HG02885 (cell line): ENCODE measurements around the gene SGO2.
"Not testable (repeated sequence)": the region's sequence is repeated elsewhere in the genome, so short reads cannot be mapped to it uniquely, and the experiment has no call there.

Experiments used
- ATAC-seq: cut with Tn5 transposase; IDR thresholded peaks from one replicate; pipeline ENCODE4 v1.9.1; 2021; ENCODE audit warnings: mild to moderate bottlenecking; ENCODE audit not compliant: unreplicated experiment, poor library complexity

SGO2 gene

DNA sequence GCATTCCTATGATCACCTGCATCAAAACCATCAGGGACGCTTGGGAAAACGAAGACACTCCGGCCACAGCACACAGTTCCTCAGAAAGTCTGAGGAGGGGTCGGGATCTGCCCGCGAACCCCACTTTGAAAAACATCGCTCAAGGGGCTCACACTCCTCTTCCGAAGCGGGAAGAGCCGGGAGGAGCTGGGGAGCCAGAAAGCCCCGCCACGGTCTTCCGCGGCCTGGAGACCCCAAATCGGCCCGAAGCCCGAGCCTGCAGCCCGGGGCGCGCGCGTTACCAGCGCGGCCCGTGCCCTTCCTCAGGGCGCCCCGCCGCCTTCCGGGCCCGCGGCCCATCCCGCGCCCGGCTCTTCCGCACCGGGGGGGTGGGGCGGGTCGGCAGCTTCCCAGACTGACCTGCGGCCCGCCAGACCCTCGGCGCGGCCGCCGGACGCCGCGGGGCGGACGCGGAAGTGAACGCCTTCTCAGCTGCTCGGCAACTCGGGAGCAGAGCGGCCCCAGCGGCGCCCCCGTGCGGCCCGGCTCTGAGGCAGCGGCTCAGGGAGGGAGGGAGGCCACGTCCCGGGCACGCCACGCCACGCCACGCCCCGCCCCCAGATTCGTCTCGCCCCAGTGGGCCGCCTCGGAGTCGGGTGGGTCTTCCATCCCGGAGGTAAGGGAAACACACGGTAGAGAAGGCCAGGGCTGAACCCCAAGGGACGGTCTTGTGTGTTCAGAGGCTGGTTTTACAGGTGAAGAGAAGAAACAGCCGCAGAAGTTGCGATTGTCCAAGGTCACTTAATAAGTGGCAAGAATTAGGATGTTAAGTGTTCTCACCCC is 16.2 kb upstream of the SGO2 start, which contains the start of gene KCTD18:
Gene KCTD18, minus strand, starts transcription at position 457 of the 822 bp plus-strand sequence. CDS start 3,052 bp downstream, outside the sequence.
- peak; percentile 99 for ATAC-seq

DNA sequence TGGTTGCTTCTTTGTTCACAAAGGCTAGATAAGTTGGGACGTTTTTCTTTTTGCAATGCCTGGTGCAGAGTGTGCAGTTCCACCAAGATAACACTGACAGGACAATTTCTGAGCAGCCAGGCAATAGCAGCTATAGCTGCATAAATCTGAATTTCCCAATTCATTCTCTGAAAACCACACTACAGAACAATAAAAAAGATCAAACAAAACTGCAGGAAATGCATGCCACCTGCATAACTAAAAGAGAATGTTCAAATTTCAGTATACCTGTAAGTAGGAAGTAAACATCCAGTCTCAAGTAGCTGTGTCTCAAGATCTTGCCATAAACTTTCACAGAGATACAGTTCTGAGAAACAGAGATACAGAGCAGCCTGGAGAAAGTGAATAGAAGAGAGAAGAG is 10.9 kb upstream of the SGO2 start:
- ATAC-seq: no peak

DNA sequence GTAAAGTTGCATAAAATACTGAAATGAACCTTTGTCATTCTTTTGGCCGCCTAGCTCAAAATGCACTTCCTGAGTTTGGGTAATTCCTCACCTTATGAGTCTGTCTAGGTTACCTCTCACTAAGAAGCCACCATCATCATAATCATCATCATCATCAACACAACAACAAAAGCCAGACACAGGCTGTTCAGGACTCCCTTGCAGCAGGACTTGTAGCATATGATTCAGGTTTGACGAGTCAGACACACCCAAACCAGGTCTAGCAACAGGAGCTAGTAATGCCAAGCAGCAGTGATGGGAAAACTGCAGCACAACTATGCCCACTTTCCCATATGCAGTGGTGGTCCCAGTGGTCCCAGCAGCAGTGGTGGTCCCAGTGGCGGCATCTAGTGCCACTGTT is 2.8 kb upstream of the SGO2 start:
- ATAC-seq: no peak

DNA sequence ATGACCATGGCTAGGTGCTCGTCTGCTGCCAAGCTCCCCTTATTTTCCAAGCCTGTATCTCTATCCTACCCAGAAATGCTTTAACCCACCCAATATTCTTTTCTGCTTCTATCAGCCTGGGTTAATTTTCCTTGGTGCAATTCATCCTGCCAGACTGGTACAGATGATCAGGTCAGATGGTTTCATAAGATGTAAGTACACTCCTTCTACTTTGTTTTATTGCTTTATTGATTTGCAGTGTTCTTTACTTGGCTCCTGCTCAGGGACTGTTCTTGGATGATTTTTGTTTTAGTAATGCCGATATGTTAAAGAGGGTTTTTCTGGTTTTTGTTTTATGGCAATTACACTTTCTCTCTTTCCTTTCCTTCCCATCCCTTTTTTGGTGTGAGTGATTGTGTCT is 2.4 kb upstream of the SGO2 start:
- ATAC-seq: no peak

DNA sequence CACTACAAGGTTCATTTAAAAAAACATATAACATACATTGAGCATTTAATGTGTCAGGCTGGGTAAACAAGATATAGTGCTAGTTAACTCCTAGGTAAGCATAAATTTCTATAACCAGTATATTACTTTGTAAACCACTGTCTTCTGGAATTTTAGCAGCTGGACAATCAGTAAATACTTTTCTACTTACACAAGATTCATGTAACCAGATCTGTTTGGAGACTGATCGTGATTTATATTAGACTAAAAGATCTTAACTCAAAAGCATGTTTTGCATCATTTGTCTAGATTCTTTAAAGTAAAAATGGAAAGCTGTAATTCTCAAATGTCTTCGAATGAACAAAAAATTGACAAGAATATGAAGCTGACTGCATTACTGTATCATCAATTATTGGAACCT is 941 bp upstream of the SGO2 start:
- no peak for ATAC-seq

DNA sequence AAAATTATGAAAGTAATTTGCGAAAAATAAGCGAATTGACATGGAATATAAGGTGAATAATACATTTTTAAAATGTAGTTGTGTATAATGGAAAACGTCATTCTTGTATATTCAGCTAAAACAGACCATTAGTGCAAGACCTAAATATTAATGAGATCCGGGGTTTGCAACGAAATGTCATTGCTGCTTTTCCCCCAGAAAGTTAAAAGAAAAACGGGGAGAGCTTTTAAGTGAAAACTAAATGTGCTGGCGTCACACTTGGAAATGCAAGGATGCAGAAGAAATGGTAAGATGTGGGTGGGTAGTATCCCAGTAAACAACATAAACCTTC is 491 bp upstream of the SGO2 start:
- ATAC-seq: no peak

DNA sequence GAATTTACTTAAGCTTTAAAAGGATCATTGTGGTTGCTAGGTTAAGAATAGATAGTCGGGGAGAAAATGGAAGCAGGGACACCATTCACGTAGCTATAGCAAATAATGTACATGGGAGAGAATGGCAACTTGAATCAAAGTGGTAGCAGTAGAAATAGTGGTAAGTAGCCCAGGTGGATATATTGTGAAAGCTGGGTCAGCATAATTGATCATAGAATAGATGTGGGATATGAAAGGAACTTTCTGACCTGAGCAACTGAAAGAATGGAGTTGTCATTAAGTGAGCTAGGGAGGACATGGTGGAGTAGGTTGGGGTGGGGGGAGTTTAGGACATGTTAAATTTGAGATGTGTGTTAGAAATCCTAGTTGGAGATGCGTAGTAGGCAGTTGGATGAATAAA is 2.2 kb downstream of the SGO2 start:
- ATAC-seq: no peak

DNA sequence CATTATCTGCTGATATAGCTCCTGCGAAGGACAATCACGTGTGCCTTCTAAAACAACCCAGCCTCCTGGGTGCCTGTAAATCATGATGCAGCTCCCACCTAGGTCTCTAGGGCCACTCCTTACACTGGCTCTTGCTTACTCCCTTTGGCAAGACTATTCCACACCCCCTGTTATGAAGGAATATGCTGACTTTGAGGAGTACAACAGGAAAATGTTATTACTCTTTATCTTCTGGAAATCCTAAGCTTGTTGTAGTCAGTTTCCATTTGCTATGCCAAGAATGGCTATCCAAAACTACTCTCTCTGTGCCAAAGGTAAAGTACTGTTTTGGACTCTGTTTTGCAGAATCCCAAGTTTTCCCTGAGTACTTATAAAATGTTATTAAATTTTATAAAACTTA is 7.7 kb downstream of the SGO2 start:
- ATAC-seq: no peak

DNA sequence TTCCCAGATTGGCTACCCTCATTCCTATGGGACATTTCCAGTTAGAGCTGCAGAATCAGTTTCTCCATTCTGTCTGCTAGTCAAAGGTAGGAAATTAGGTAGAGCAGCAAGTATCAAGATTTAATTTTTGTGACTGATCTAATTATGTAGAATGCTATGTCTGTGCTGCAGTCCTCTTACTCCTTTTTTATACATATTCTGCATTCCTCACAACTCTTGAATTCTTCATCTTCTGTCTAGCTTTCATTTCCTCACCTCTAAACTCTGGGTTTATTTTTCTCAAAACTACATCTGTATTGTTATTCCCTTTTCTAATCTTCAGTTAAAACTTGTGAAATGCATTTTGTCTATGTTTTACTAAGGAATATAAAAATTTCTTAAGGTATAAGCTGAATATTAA is 8.6 kb downstream of the SGO2 start:
- ATAC-seq: no peak

DNA sequence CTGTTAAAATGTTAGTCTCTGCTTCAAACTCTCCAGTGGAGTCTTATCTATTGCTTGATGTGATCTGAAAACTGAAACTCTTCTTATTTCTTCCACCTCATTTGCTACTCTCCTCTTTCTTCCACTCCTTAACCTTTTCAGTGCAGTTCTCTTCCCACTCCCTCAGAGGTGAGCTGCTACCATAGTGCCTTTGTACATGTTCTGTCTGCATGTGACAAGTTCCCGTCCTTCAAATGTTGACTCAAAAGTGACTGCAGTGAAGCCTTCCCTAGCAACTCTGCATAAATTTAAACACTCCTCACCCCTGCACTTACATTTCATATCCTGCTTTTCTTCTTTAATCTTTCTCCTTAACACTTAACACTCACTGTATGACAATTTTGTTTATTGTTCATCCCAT is 12.1 kb downstream of the SGO2 start:
- ATAC-seq: no peak

DNA sequence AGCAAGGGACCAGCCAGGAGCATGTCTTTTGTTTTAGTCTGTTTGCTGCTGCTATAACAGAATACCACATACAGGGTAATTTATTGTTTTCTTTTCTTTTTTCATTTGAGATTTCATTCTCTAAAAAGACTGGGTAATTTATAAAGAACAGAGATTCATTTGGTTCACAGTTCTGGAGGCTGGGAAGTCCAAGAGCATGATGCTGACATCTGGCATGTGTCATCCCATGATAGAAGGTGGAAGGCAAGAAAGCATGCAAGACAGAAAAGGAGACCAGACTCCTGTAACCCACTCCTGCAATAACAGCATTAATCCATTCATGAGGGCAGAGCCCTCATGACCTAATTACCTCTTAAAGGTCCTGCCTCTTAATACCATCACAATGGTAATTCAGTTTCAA is 14.8 kb downstream of the SGO2 start:
- no peak for ATAC-seq

DNA sequence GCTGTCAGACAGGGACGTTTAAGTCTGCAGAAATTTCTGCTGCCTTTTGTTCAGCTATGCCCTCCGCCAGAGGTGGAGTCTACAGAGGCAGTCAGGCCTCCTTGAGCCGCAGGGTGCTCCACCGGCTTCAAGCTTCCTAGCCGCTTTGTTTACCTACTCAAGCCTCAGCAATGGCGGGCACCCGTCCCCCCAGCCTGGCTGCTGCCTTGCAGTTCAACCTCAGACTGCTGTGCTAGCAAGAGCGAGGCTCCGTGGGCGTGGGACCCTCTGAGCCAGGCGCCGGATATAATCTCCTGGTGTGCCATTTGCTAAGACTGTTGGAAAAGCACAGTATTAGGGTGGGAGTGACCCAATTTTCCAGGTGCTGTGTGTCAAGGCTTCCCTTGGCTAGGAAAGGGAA is 40.6 kb downstream of the SGO2 start:
- not testable (repeated sequence) for ATAC-seq

DNA sequence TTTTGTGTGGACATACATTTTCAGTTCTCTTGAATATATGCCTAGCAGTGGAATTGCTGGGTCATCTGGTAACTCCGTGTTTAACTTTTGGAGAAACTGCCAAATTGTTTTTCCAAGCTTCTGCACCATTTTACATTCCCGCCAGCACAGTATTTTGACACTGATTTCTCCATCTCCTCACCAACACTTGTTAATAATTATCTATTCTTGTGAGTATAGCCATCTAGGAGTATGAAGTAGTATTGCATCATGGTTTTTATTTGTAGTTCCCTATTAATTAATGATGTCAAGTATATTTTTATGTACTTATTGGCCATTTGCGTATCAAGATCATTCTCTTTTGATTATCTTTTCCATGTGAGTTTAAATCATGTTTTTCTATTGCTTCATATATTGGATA is 41.9 kb downstream of the SGO2 start:
- ATAC-seq: no peak

DNA sequence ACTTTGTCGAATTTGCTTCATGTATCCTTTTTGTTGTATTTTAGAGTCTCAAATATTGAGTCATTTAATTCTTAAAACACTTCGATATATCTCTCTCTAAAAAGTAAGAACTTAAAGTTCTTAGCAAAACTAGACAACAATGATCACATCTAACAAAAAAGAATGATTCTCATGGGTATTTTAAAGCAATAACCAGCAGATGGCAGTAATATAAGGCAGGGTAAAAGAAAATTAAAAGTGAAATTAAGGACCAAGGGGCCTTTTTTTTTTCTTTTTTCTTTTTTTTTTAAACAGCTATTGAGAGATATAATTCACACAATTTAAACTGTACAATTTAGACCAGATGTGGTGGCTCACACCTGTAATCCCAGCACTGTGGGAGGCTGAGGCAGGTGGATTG is 50.0 kb downstream of the SGO2 start:
- no peak for ATAC-seq

DNA sequence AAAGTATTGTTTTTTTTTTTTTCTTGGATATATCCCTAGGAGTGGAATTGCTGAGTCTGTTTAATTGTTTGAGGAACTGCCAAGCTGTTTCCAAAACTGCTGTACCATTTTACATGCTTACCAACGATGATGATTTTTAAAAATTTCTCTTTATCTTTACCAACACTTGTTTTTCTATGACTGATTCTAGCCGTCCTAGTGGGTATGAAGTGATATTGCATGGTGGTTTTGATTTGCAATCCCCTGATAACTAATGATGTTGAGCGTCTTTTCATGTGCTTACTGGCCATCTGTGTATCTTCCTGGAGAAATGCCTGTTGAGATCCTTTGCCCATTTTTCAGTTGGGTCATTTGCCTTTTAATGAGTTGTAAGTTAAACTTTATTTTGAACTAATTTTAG is 51.0 kb downstream of the SGO2 start:
- ATAC-seq: no peak

DNA sequence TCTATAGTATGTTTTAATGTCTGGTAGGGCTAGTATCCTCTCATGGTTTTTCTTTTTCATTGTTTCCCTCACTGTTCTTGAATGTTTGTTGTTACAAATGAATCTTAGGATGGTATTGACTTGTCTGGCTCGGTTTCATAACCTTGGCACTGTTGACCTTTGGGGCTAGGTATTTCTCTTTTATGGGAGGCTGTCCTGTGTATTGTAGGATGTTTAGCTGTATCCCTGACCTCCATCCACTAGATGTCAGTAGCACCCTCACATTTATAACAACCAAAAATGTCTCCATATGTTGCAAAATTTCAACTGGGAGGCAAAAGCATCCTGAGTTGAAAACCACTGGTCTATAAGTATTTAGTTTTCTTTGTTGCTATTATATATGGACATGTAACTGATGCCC is 52.8 kb downstream of the SGO2 start:
- no peak for ATAC-seq

DNA sequence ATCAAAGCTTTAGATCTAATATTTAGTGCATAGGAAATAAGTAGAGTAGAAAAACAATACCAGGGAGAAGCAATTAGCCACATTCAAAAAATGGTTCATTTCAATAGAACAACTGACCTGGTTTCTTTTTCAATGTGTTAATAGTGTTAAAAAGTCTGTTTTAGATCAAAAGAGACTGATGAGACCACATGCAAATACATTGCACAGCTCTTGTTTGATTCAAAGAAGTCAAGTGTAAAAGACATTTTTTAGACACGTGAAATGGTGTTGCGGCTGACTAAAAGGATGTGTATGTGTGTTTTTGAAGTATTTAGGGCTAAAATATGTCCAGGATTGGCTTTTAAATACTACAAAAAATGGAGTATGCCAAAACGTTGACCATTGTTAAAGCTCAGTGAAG is 58.6 kb downstream of the SGO2 start:
- ATAC-seq: no peak

DNA sequence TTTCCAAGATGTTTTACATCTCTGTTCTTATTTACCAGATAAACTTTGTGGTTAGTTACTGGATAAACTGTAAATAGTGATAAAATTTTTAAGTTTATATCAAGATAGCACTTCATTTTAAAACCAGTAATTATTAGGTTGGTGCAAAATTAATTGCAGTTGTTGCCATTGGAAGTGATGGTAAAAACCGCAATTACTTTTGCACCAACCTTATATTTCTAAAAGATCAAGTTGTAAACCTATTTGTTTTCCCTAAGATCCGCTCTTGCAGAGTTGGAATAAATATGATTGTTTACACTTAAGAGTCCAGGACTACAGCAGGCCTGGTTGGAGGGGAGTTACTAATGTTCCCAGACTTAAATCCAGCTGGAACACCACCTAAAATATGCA is 59.3 kb downstream of the SGO2 start:
- no peak for ATAC-seq

DNA sequence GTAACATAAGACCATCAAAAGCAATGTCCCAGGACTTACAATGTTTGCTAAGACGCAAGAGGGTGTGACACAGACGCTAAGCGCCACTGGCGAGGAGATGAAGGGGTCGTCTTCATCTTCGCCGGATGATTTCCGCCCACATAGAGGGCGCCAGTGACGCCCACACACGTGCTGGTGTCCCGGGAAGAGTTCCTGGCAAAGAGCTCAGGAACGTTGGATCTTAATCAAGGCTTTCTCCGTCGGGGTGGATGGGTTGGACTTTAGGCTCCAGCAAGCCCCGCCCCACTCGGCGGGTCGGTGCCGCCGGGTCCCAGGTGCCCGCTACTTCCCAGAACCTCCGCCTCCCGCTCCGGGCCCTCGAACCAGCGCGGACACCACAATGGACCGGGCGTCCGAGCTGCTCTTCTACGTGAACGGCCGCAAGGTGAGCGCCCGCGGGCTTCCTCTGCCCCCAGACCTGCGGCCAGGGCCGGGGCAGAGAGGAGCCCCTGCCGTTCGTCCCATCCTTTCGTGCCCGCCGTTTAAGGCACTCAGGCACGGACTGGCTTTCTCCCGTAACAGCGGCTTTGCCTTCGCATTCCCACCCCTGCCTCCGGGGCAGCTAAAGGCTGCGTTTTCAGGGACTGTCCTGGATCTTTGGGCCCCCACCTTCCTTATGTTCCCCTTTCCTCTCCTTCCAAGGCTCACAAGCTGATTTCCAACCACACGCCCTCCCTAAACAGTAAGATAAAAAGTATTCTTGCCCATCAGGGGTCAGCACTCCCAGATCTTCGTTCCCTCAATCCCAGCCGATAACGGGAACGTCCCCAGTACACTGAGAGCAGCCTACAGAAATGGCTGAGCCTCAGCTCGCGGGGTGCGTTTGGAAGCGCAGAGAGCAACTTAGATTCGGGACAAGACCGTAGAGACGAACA is 60.0 kb downstream of the SGO2 start, which contains the start of gene AOX1:
Gene AOX1, plus strand, starts transcription at position 285 of the 914 bp plus-strand sequence. Its CDS starts 95 bp downstream, at position 380.
- no peak for ATAC-seq

DNA sequence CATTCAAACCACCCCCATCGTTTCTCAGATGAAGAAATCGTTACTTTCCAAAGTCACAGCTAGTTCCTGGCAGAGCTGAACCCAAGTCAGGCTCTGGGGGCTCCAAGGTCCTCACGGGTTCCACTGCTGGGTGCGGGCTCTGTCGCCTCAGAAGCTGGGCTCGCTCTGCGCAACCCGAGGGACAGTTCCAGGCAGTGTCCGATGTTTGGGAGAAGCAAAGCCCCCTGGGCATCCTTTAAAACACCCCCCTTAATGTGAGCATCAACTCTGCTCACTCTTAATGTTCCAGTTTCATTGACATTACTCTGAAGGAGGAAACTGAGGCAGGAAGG is 60.6 kb downstream of the SGO2 start:
- no peak for ATAC-seq

DNA sequence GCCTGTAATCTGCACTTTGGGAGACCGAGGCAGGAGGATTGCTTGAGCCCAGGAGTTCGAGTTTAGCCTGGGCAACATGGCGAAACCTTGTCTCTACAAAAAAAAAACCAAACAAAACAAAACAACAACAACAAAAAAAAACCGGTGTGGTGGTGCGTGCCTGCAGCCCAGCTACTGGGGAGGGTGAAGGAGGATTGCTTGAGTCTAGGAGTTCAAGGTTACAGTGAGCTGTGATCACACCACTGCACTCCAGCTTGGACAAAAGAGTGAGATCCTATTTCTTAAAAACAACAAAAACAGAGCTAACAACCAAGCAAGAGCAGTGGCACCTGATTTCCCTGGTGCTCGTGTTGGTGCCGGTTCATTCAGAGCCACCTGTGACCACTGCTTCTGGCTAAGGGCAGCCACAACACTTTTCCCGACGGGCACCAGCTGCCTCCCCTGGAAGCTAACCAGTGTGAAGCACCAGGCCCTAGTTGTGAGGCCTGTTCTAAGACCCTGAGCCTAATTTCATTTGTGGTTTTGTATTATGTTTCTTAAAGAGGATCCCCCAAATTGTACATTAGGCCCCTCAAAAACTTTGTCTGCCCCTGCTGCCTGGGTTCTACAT is 61.1 kb downstream of the SGO2 start:
- ATAC-seq: no peak
